Activated T-cell treated with anti-CD3 and anti-CD28 coated beads, Interleukin-2, amount 50 U/mL, for 4 hours (primary cell): ENCODE results near the gene NFATC2. TPM values are rescaled to one million over a fixed set of nuclear protein-coding genes. Genes with fewer than 3 reads are reported as not detected.
A peak's percentile ranks its signal among the peaks of the same experiment; 100 is the strongest.

Source experiments
- ATAC-seq, 2 donors: fragments of 200-7000 bp; cut with Tn5 transposase; one replicate each; pipeline ENCODE4 v1.10.0; 2021
- DNase-seq: peaks from one replicate; pipeline ENCODE4 v3.0.0-alpha.2; 2020
- H3K27me3 Mint-ChIP-seq: one replicate; pipeline ENCODE4 v1.8.0; 2021; ENCODE audit warnings: low read depth, mixed read lengths
- H3K36me3 Mint-ChIP-seq: one replicate; pipeline ENCODE4 v1.8.0; 2022; ENCODE audit warnings: mixed read lengths; ENCODE audit not compliant: insufficient read depth
- H3K4me1 Mint-ChIP-seq: one replicate; pipeline ENCODE4 v1.8.0; 2021; ENCODE audit warnings: low read depth, mixed read lengths
- H3K4me3 Mint-ChIP-seq: one replicate; pipeline ENCODE4 v1.8.0; 2021; ENCODE audit warnings: mild to moderate bottlenecking, moderate library complexity, mixed read lengths
- H3K9me3 Mint-ChIP-seq: one replicate; pipeline ENCODE4 v1.8.0; 2021; ENCODE audit warnings: mixed read lengths
- total RNA-seq, 3 donors: library from RNA; stranded (reverse); gene quantifications; one replicate each; pipeline ENCODE4 v1.2.1, GENCODE V29; 2021

Gene NFATC2
- total RNA-seq, 3 donors from 2014 or later = 48.3 to 51.4 (median 48.9) TPM

DNA sequence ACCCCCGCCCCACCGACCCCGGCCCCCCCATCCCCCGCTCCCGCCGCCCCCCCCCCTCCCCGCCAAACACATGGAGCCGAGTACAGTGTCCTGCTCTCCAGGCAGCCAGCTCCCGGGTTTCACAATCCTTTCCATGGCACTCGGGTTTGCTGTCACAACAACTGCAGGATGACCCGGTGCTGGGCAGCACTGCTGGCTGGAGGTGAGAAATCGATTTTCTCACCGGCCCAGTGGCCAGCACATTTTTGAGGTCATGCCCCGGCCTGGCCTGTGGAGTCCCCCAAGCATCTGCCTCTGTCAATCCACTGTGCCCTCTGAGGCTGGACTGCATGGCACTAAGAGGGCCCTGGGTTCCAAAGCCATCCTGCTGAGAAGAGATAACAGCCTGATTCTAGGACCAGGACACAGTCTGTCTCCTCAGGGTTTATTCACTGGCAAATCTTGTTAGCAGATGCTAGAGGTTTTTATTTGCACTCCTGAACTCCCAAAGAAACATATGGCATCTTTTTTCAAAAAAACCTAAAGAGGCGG lies 129.5 kb downstream of the NFATC2 start:
- no peak overlapping the region for H3K4me3 Mint-ChIP-seq
- ATAC-seq (no peak), DNase-seq (no peak)
- H3K36me3 Mint-ChIP-seq = peaks cover 30% of the 10 kb centered on the region
- H3K9me3 Mint-ChIP-seq = no peaks in the 10 kb centered on the region
- H3K4me1 Mint-ChIP-seq = peaks cover 82% of the 10 kb centered on the region
- no peaks in the 10 kb centered on the region for H3K27me3 Mint-ChIP-seq

DNA sequence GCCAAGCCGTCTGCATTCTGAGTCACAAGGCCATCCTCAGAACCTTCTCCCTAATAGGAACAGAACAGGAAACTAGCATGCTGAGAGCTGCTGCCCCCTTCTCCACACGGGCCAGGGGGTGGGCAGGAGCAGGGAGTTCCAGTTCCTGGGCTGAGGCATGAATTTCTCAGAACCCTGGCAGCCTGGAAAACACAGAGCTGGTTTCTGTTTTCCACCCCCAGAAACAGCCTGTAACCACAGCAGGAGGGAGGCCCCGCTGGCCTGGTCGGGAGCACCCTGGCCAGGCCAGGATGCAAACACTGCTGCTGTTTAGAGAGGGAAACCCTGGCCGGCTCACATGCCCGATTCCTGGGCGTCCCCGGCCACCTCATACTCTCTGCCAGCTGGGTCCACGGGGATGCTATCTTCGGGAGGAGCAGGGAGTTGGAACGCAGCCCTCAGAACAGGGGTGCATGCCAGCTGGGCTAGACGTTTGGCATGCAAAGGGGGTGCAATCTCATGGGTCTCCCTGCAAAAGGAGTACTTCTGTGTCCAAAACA lies 130.1 kb downstream of the NFATC2 start:
- Mint-ChIP-seq H3K27me3 (no peaks in the 10 kb centered on the region), H3K9me3 (no peaks in the 10 kb centered on the region), H3K36me3 (peaks cover 27% of the 10 kb centered on the region), H3K4me1 (peaks cover 81% of the 10 kb centered on the region), H3K4me3 (no peak overlapping the region)
- ATAC-seq (no peak), DNase-seq (no peak)

GRCh38 chr20:51411870-51412269 lies 130.6 kb downstream of the NFATC2 start:
- Mint-ChIP-seq H3K4me1 (peaks cover 81% of the 10 kb centered on the region), H3K36me3 (peaks cover 29% of the 10 kb centered on the region), H3K9me3 (no peaks in the 10 kb centered on the region), H3K4me3 (no peak overlapping the region), H3K27me3 (no peaks in the 10 kb centered on the region)
- DNase-seq (no peak), ATAC-seq (no peak)

DNA sequence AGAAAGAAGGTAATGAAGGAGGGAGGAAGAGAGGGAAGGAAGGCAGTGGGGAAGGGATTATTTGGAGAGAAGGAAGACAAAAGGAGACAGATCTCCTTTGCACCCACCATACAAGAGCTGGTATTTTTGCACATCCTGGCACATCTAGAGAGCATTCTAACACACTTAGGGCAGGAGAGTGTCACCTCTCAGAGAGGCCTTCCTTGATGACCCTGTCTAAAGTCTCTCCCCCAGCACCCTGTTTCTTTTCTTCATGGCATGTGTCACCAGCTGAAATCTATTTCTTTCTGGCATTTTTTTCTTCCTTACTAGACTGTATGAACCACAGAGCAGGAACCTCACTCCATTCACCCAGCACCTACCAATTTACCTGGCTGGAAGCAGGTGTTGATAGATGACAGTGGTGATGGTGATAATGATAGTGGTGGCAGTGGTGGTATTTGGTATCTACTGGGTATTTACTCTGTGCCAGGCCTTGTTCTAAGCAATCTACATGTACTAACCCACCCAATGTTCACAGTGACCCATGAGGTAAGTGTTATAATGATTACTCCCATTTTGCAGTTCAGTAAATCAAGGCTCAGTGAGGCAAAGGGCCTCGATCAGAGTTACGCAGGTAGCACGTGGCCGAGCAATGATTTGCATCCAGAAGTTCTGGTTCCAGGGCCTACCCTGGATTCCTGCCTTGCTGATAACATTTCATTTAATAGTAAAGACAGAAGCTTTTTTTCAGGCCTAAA lies 131.8 kb downstream of the NFATC2 start:
- peaks cover 32% of the 10 kb centered on the region for H3K36me3 Mint-ChIP-seq
- no peak overlapping the region for H3K4me3 Mint-ChIP-seq
- DNase-seq (no peak), ATAC-seq (no peak)
- H3K4me1 Mint-ChIP-seq = peaks cover 79% of the 10 kb centered on the region
- H3K27me3 Mint-ChIP-seq = no peaks in the 10 kb centered on the region
- no peaks in the 10 kb centered on the region for H3K9me3 Mint-ChIP-seq

DNA sequence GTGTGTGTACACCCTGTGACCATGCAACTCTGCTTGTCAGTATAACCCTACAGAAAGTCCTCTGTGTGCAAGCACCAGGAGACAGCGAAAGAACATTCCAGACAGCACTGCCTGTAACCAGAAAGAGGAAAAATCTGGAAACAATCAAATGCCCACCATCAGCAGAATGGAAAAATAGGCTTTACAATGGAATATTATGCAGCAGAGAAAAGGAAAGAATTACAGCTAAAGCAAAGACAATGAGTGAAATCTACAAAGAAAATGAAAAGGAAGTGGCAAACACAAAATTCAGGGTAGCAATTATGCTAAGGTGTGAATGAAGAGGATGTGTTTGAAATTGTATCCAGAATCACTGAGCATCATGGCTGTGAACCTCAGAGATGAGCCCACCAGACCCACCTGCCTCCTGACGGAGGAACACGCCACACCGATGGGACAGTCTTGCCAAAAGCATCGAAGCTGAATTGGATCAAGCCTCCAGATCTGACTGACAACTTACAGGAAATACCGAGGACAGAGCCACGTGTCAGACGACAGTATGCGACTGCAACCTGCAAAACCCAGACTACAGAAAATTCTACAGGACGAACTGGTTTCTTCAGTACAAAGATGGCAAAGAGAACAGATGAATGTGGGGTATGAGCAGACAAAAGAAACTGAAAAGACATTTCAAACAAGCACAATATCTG lies 133.2 kb downstream of the NFATC2 start:
- Mint-ChIP-seq H3K9me3 (no peaks in the 10 kb centered on the region), H3K4me3 (no peak overlapping the region), H3K27me3 (no peaks in the 10 kb centered on the region), H3K36me3 (peaks cover 37% of the 10 kb centered on the region), H3K4me1 (peaks cover 79% of the 10 kb centered on the region)
- DNase-seq (no peak), ATAC-seq (no peak)

- DNase-seq = peak; percentile 80
- Mint-ChIP-seq H3K27me3 (no peaks in the 10 kb centered on the region), H3K4me3 (peak overlapping the region; percentile 9), H3K9me3 (no peaks in the 10 kb centered on the region), H3K4me1 (peaks cover 90% of the 10 kb centered on the region), H3K36me3 (peaks cover 43% of the 10 kb centered on the region)
- ATAC-seq = peak; percentile 81
Measured at GRCh38 chr20:51404297-51405060, 138.0 kb downstream of the NFATC2 start.

DNA sequence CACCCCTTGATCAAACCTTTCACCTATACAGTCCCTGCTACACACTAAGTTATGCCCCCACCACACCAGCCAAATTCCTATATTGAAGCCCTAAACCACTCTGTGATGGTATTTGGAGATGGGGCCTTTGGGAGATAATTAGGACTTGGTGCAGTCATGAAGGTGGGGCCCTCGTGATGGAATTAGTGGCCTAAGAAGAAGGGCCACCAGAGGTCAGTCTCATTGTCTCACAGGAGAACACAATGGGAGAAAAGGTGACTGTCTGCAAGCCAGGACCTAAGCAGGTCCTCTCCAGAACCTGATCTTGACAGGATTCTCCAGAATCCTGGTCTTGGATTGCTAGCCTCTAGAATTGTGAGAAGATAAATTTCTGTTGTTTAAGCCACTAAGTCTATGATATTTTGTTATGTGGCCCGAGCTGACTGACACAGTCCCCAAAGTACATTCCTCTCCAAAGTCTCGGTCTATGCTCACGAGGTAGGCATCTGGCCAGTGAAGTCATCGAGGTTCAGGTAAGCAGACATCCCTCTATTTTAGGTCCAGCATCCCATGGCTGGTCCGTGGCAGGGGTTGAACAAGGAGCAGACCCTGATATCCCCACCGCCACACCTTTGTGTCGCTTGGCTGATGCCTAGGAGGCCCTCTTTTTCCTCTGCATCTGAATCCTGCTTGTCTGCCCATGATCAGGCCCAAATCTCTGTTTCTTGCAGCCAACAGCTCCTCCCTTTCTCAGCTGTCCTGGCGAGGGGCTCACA lies 138.9 kb downstream of the NFATC2 start:
- peaks cover 38% of the 10 kb centered on the region for H3K36me3 Mint-ChIP-seq
- no peak overlapping the region for H3K4me3 Mint-ChIP-seq
- no peak for ATAC-seq
- H3K27me3 Mint-ChIP-seq = no peaks in the 10 kb centered on the region
- H3K9me3 Mint-ChIP-seq = no peaks in the 10 kb centered on the region
- H3K4me1 Mint-ChIP-seq = peaks cover 90% of the 10 kb centered on the region
- no peak for DNase-seq

DNA sequence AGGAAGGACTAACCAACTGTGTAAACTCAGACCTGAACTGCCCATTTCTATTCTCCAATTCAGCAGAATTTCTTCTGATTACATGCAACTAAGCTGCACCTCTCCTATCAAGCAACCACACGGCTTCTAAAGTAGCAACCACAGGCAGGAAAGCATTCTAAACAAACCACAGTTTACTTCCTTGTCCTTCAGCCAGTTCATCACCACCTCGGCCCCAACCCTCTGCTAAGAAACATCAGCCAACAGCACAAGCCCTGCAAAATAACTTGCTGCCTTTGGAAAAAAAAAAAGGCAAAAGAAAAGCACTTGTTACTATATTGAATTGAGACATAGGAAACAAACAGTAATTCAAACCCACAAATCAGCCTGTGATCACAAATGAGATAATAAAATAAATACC lies 140.3 kb downstream of the NFATC2 start:
- H3K4me3 Mint-ChIP-seq = peak overlapping the region; percentile 48

DNA sequence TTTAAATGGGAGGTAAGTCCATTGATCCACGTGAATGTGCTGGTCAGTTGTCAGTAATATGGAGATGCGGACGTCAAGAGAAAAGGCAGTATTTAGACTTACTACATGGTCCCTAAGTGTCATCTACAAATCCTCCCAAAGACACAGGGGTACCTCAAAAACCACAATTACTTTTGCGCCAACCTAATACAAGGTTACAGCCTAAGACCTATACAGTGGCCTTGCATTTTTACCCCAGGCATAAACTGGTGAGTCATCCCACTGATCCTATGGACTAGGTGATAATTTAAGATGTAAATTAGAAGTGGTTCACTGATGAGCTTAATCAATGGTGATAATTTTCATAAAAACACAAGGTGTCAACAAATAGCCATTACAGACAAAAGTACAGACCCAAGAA lies 141.0 kb downstream of the NFATC2 start:
- no peaks in the 10 kb centered on the region for H3K27me3 Mint-ChIP-seq
- H3K9me3 Mint-ChIP-seq = no peaks in the 10 kb centered on the region
- no peak overlapping the region for H3K4me3 Mint-ChIP-seq
- peaks cover 84% of the 10 kb centered on the region for H3K4me1 Mint-ChIP-seq
- DNase-seq = no peak
- ATAC-seq = no peak
- peaks cover 37% of the 10 kb centered on the region for H3K36me3 Mint-ChIP-seq

More for the DNA sequence above, 140.3 kb downstream of the NFATC2 start:
- Mint-ChIP-seq H3K9me3 (no peaks in the 10 kb centered on the region), H3K4me1 (peaks cover 87% of the 10 kb centered on the region), H3K36me3 (peaks cover 41% of the 10 kb centered on the region), H3K27me3 (no peaks in the 10 kb centered on the region)
- DNase-seq (peak; percentile 30), ATAC-seq (no peak)

DNA sequence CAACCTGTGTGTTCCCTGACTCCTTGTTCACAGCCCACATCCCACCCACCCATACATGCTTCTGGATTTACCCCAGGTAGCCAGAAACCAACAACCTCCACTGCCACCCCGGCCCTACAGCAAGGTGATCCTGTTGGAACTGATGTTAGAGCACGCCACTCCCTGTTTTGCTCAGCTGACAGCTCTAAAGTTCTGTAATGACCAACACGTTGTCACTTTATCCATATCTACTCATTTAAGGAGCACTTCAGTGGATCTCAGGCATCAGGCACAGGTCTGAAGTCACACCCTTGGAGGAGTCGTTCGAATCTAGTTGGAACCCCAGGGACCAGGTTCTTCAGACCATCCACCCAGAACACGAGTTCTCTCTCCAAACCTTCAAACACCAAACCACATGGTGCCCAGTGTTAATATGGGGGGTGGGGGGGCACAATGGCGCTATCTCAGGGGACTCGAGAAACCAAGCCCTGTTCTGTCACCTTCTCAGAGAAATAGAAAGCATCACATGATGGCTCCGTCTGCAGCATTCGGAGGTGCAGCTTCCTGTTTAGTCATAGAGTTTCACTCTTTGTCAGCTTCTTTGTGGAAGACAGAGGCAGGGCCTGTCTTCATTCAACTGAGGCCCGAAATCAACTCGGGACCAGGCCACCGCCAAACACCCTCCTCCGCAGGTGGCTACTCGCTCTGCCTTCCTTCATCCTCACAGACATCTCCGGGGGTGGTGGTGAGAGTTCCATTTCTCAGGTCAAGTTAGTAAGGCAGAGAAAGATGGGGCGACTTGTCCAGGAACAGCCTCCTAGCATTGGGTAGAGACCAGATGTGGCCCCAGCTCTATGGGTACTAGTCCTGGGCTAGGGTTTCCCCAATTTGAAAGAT lies 142.2 kb downstream of the NFATC2 start:
- H3K36me3 Mint-ChIP-seq = peaks cover 33% of the 10 kb centered on the region
- peak overlapping the region; percentile 75 for H3K4me3 Mint-ChIP-seq
- H3K27me3 Mint-ChIP-seq = no peaks in the 10 kb centered on the region
- H3K4me1 Mint-ChIP-seq = peaks cover 73% of the 10 kb centered on the region
- DNase-seq (peak; percentile 57), ATAC-seq (peak; percentile 70 to 75)
- no peaks in the 10 kb centered on the region for H3K9me3 Mint-ChIP-seq

- no peaks in the 10 kb centered on the region for H3K27me3 Mint-ChIP-seq
- H3K4me1 Mint-ChIP-seq = peaks cover 67% of the 10 kb centered on the region
- DNase-seq = no peak
Measured at GRCh38 chr20:51399006-51399890, 143.3 kb downstream of the NFATC2 start.

GRCh38 chr20:51398552-51398951 lies 144.0 kb downstream of the NFATC2 start:
- Mint-ChIP-seq H3K4me3 (no peak overlapping the region), H3K4me1 (peaks cover 62% of the 10 kb centered on the region), H3K27me3 (no peaks in the 10 kb centered on the region), H3K9me3 (no peaks in the 10 kb centered on the region), H3K36me3 (peaks cover 39% of the 10 kb centered on the region)
- ATAC-seq (no peak), DNase-seq (no peak)

More at GRCh38 chr20:51399006-51399890, 143.3 kb downstream of the NFATC2 start:
- ATAC-seq = no peak
- peaks cover 38% of the 10 kb centered on the region for H3K36me3 Mint-ChIP-seq
- H3K4me3 Mint-ChIP-seq = peak overlapping the region; percentile 75
- no peaks in the 10 kb centered on the region for H3K9me3 Mint-ChIP-seq
